TTC549 (cell line): ENCODE measurements around the gene RASAL2.
"Not testable (repeated sequence)": the region's sequence is repeated elsewhere in the genome, so short reads cannot be mapped to it uniquely, and the experiment has no call there.

Source experiments
- FAIRE-seq: peaks from 2 replicates; lab custom pipeline; 2012; peaks lifted over from hg19 to GRCh38; lab: Jason Lieb, UNC

RASAL2 gene

GRCh38 chr1:178120088-178120487, 26.2 kb downstream of the RASAL2 start:
- no peak for FAIRE-seq

DNA sequence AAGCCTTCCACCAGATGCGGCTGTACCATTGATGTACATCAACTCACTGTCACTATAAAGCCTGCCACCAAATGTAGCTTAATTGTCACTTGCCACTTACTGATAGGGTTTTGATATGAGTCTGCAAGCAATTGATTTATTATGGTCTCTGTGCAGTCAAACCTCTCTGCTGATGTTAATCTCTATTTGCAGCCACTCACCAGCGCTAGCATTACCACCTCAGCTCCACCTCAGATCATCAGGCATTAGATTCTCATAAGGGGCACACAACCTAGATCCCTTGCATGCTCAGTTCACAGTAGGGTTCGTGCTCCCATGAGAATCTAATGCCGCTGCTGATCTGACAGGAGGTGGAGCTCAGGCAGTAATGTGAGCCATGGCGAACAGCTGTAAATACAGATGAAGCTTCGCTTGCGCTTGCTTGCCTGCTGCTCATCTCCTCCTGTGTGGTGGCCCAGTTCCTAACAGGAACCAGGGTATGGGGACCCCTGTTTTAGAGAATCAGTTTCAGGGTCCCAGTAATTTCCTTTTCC, 26.7 kb downstream of the RASAL2 start:
- FAIRE-seq, result not testable (repeated sequence)

GRCh38 chr1:178121883-178122282, 28.0 kb downstream of the RASAL2 start:
- no peak for FAIRE-seq

DNA sequence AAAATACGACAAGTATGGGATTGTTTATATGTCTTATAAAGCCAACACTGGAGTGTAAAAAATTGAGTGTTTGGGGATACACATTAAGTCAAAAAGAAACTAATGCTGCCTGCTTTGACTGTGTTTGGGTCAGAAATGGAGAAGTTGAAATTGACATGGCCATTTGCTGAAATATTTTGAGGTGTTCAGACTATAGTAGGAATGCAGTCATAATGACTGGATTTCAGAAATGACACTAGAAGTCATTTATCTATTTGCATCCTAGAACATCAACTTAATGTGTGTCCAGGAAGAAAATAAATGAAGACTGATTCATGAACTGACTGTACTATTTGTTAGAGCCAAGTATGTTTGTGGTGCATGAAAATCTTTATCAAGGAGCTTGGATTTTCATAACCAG, 28.4 kb downstream of the RASAL2 start:
- FAIRE-seq, result no peak

- no peak for FAIRE-seq
These were observed 30.2 kb downstream of the RASAL2 start for GRCh38 chr1:178124115-178124514.

GRCh38 chr1:178126261-178126660, 32.4 kb downstream of the RASAL2 start:
- peak; percentile 45 for FAIRE-seq

GRCh38 chr1:178126741-178127185, 32.9 kb downstream of the RASAL2 start:
- no peak for FAIRE-seq

GRCh38 chr1:178127482-178128191, 33.7 kb downstream of the RASAL2 start:
- no peak for FAIRE-seq

- no peak for FAIRE-seq
These were observed 39.5 kb downstream of the RASAL2 start for GRCh38 chr1:178133239-178133989.

DNA sequence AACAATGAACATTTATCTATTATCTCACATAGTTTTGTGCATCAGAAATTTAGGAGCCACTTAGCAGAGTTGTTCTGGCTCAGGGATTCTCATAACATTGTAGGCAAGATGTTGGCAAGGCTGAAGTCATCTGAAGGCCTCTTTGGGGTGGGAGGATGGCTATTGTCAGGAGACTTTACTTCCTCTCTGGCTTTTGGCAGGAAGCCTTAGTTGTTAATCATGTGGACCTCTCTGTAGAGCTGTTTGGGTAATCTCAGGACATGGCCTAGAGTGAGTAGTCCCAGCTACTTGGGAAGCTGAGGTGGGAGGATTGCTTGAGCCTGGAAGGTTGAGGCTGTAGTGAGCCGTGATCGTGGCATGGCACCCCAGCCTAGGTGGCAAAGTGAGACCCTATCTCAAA, 40.2 kb downstream of the RASAL2 start:
- no peak for FAIRE-seq

DNA sequence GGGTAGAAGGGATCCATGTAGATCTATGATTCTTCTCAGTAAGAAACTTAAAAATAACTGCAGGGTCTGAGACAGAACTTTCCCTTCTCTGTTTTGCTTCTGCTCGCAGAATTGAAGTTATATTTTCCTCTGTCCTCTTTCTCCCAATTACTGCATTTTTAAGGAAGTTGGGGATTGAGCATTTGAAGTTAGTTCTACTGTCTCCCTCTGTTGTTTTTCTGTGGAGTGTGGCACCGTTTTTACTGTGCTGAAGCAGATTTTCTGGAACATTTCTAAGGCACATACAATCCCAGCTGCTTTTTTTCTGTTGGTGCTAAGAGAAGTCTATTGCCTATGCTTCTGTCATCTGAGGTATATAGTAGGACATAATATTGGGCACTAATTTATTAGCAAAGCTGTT, 43.3 kb downstream of the RASAL2 start:
- FAIRE-seq, result peak; percentile 26

- no peak for FAIRE-seq
These were observed 48.9 kb downstream of the RASAL2 start for GRCh38 chr1:178142806-178143205.

- peak; percentile 78 for FAIRE-seq
These were observed 50.1 kb downstream of the RASAL2 start for GRCh38 chr1:178143730-178144690.

DNA sequence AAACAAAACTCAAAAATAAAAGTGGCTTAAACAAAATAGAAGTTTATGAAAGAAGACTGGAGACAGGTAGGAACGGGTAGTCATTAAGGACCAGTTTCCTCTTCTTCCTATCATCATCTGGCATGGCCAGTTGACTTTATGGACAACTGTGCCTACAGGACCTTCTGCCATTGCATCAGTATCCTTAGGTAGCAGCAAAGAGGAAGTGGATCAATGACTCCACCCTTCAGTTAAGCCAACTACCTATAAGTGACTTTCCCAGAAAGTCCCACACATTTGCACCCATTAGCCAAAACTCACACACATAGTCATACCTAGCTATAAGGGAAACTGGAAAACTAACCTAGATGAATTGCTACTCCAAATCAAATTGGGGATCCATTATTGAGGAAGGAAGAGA, 51.7 kb downstream of the RASAL2 start:
- FAIRE-seq, result no peak

GRCh38 chr1:178146436-178146835, 52.5 kb downstream of the RASAL2 start:
- FAIRE-seq, result no peak

- no peak for FAIRE-seq
These were observed 56.7 kb downstream of the RASAL2 start for GRCh38 chr1:178150610-178151009.

DNA sequence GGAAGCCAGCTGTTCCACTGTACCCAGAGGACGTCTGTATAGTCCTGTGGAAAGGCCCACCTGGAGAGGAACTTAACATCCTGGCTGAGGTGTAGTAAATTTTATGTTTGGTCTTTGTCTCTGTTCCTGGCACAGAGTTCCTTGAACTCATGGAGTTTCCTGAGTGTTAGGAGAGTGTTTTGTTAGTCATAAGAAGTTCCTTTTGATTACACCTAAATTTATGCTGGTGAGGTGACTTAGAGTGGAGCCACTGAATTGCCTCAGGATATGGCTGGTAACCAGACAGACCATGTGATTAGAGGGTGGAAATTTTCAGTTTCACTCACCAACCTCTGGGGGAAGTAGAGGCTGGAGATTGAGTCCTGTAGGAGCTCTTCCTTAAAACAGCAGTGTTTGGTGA, 57.9 kb downstream of the RASAL2 start:
- no peak for FAIRE-seq

GRCh38 chr1:178155481-178156255, 61.8 kb downstream of the RASAL2 start:
- no peak for FAIRE-seq

- no peak for FAIRE-seq
These were observed 67.0 kb downstream of the RASAL2 start for GRCh38 chr1:178160736-178161475.

DNA sequence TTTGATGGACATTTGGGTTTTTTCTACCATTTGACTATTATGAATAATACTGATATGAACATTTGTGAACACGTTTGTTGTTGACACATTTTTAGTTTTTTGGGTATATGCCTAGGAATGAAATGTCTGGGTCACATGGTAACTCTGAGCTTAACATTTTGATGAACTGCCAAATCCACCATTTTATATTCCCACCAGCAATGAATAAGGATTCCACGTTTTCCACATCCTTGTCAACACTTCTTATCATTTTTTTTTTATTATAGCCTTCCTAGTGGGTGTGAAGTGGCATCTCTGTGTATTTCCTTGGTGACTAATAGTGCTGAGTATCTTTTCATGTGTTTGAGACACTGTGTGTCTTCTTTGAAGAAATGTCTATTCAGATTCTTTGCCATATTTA, 67.6 kb downstream of the RASAL2 start:
- FAIRE-seq, result peak; percentile 29

GRCh38 chr1:178165196-178165595, 71.3 kb downstream of the RASAL2 start:
- FAIRE-seq, result no peak
